ENCODE measurements around the gene CAPN15.

Gene CAPN15

DNA sequence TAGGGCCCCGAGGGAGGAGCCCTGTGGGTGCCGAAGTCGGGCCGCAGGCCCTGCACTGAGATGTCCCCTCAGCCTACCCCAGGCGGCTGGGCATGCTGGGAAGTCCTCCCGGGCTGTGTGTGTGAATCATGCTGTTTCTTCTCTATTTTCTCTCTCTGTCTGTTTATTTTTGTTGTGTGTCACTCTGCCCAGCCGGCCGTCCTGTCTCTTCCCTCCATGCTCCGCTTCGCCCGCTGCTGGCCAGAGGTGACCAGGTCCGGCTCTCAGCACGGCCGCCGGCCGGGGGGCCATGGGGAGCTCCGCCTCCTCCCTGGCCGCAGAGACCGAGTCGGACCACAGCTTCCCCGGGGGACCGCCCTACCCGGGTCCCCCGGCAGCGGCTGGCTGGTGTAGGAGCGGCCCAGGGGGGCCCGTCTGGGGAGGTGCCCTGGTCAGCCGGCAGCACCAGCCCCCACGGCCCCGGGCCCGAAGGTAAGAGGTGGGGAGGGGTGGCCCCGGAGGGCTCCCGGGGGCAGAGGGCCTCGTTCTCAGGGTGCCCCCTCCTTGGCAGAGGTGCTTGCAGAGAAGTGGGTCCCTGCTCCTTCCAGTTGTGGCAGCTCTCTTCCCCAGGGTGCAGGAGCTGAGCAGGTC, 12.5 kb downstream of the CAPN15 start:
- H3K36me3 ChIP-seq (ENCODE audit: control insufficient read depth, insufficient read depth, low read length, severe bottlenecking): peaks cover 9% of the 10 kb centered on the region
- H3K9me3 ChIP-seq (ENCODE audit: control insufficient read depth, low read length): no peaks in the 10 kb centered on the region
- no peaks in the 10 kb centered on the region for H3K27me3 ChIP-seq (replicated peaks; ENCODE audit: control insufficient read depth, insufficient read depth, low read length)
- H3K4me1 ChIP-seq (ENCODE audit: control insufficient read depth, insufficient read depth, low read length): peaks cover 7% of the 10 kb centered on the region
- peak; percentile 72 for DNase-seq (ENCODE audit: low read depth)
- H3K4me3 ChIP-seq (ENCODE audit: low read length): no peak overlapping the region
- no peak overlapping the region for H3K9ac ChIP-seq (ENCODE audit: low read length)

- H3K9me3 ChIP-seq (ENCODE audit: control insufficient read depth, low read length): no peaks in the 10 kb centered on the region
- no peak overlapping the region for H3K4me3 ChIP-seq (ENCODE audit: low read length)
- H3K4me1 ChIP-seq (ENCODE audit: control insufficient read depth, insufficient read depth, low read length): no peaks in the 10 kb centered on the region
- no peak for DNase-seq (ENCODE audit: low read depth)
- H3K27me3 ChIP-seq (replicated peaks; ENCODE audit: control insufficient read depth, insufficient read depth, low read length): no peaks in the 10 kb centered on the region
- no peak overlapping the region for H3K9ac ChIP-seq (ENCODE audit: low read length)
- peaks cover 9% of the 10 kb centered on the region for H3K36me3 ChIP-seq (ENCODE audit: control insufficient read depth, insufficient read depth, low read length, severe bottlenecking)
These were observed 13.3 kb downstream of the CAPN15 start for GRCh38 chr16:540645-541340.

DNA sequence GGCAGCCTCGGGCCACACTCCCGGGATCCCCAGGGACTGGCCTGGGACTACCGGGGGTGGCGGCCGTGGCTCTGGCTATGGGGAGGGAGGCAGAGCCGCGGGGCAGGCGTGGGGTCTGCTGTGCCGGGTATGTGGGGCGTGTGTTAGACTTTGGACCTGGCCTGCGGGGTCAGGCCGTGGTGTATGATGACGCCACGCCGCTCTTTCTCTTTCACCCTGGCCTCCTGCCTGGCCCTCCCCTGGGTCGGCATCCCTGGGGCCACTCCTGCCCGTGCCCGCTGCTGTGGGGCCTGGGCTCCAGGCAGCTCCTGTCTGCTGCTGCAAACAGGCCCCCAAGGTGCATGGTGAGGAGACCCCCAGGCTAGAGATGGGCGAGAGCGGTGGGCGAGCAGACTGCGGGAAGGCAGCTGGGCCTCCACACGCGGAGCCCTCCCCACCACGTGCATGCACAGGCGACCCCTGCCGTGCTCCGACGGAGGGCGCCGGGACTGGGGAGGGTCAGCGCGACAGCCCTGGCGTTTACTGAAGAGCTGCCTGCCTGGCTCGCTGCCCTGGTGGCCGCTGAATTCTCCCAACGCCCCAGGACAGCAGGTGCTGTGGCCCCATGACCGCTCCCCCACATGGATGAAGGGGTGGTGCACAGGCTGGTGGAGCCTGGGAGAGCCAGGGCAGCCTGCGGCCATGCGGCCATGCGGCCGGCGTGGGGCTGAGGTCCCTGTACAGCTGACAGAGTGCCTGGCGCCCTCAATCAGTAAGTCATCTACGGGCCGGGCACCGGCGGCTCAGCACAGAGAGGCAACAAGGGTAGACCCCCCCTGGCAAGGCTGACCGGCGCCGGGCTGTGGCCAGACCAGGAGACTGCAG, 16.0 kb downstream of the CAPN15 start:
- Histone ChIP-seq H3K36me3 (ENCODE audit: control insufficient read depth, insufficient read depth, low read length, severe bottlenecking) (peaks cover 6% of the 10 kb centered on the region), H3K27me3 (replicated peaks; ENCODE audit: control insufficient read depth, insufficient read depth, low read length) (no peaks in the 10 kb centered on the region), H3K9me3 (ENCODE audit: control insufficient read depth, low read length) (no peaks in the 10 kb centered on the region), H3K4me3 (ENCODE audit: low read length) (no peak overlapping the region), H3K4me1 (ENCODE audit: control insufficient read depth, insufficient read depth, low read length) (no peaks in the 10 kb centered on the region), H3K9ac (ENCODE audit: low read length) (no peak overlapping the region)
- DNase-seq (ENCODE audit: low read depth): no peak

- H3K9me3 ChIP-seq (ENCODE audit: control insufficient read depth, low read length): no peaks in the 10 kb centered on the region
- H3K4me1 ChIP-seq (ENCODE audit: control insufficient read depth, insufficient read depth, low read length): no peaks in the 10 kb centered on the region
- DNase-seq (ENCODE audit: low read depth): no peak
- H3K9ac ChIP-seq (ENCODE audit: low read length): no peak overlapping the region
- H3K4me3 ChIP-seq (ENCODE audit: low read length): no peak overlapping the region
- H3K27me3 ChIP-seq (replicated peaks; ENCODE audit: control insufficient read depth, insufficient read depth, low read length): no peaks in the 10 kb centered on the region
- H3K36me3 ChIP-seq (ENCODE audit: control insufficient read depth, insufficient read depth, low read length, severe bottlenecking): peaks cover 9% of the 10 kb centered on the region
These were observed 17.0 kb downstream of the CAPN15 start for GRCh38 chr16:544517-544916.

DNA sequence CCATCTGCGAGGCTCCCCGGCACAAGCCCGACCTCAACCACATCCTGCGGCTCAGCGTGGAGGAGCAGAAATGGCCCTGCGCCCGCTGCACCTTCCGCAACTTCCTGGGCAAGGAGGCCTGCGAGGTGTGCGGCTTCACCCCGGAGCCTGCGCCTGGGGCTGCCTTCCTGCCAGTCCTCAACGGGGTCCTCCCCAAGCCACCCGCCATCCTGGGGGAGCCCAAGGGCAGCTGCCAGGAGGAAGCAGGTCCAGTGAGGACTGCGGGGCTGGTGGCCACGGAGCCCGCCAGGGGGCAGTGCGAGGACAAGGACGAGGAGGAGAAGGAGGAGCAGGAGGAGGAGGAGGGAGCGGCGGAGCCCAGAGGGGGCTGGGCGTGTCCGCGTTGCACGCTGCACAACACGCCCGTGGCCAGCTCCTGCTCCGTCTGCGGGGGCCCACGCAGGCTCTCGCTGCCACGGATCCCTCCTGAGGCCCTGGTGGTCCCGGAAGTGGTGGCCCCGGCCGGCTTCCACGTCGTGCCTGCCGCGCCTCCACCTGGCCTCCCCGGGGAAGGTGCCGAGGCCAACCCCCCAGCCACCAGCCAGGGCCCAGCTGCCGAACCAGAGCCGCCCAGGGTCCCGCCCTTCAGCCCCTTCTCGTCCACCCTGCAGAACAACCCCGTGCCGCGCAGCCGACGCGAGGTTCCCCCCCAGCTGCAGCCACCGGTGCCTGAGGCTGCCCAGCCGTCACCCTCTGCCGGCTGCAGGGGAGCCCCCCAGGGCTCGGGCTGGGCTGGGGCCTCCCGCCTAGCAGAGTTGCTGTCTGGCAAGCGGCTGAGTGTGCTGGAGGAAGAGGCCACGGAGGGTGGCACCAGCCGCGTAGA, 19.6 kb downstream of the CAPN15 start:
- no peak for DNase-seq (ENCODE audit: low read depth)
- no peak overlapping the region for H3K4me3 ChIP-seq (ENCODE audit: low read length)
- H3K4me1 ChIP-seq (ENCODE audit: control insufficient read depth, insufficient read depth, low read length): no peaks in the 10 kb centered on the region
- no peak overlapping the region for H3K9ac ChIP-seq (ENCODE audit: low read length)
- H3K9me3 ChIP-seq (ENCODE audit: control insufficient read depth, low read length): no peaks in the 10 kb centered on the region
- H3K27me3 ChIP-seq (replicated peaks; ENCODE audit: control insufficient read depth, insufficient read depth, low read length): no peaks in the 10 kb centered on the region
- H3K36me3 ChIP-seq (ENCODE audit: control insufficient read depth, insufficient read depth, low read length, severe bottlenecking): peaks cover 17% of the 10 kb centered on the region

GRCh38 chr16:548586-548985, 21.1 kb downstream of the CAPN15 start:
- H3K27me3 ChIP-seq (replicated peaks; ENCODE audit: control insufficient read depth, insufficient read depth, low read length): no peaks in the 10 kb centered on the region
- H3K4me3 ChIP-seq (ENCODE audit: low read length): no peak overlapping the region
- no peaks in the 10 kb centered on the region for H3K9me3 ChIP-seq (ENCODE audit: control insufficient read depth, low read length)
- no peak for DNase-seq (ENCODE audit: low read depth)
- no peak overlapping the region for H3K9ac ChIP-seq (ENCODE audit: low read length)
- H3K36me3 ChIP-seq (ENCODE audit: control insufficient read depth, insufficient read depth, low read length, severe bottlenecking): peaks cover 17% of the 10 kb centered on the region
- no peaks in the 10 kb centered on the region for H3K4me1 ChIP-seq (ENCODE audit: control insufficient read depth, insufficient read depth, low read length)

DNA sequence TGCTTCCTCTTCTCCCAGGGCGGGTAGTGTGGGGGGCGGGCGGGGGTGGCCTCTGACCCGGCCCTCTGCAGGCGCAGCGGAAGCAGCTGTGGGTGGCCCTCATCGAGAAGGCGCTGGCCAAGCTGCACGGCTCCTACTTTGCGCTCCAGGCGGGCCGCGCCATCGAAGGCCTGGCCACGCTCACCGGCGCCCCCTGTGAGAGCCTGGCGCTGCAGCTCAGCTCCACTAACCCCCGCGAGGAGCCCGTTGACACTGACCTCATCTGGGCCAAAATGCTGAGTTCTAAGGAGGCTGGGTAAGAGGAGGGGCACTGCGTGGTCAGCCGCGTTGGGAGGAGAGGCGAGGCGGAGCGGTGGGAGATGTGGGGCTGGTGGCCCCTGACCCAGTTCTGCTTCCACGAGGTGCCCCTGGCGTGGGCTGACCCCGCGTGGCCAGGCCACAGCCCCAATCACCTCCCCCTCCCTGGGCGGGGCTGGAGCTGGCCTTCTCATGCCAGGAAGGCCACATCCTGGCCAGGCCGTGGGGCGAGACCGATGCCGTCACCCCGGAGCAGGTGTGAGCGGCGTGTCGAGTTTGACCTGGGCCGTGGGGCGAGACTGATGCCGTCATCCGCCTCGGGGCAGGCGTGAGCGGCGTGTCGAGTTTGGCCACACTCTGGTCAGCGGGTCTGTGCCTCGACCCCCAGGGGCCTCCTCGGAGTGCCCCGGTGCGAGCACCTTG, 22.2 kb downstream of the CAPN15 start:
- Histone ChIP-seq H3K36me3 (ENCODE audit: control insufficient read depth, insufficient read depth, low read length, severe bottlenecking) (peaks cover 17% of the 10 kb centered on the region), H3K9me3 (ENCODE audit: control insufficient read depth, low read length) (no peaks in the 10 kb centered on the region), H3K9ac (ENCODE audit: low read length) (no peak overlapping the region), H3K4me1 (ENCODE audit: control insufficient read depth, insufficient read depth, low read length) (peaks cover 8% of the 10 kb centered on the region), H3K27me3 (replicated peaks; ENCODE audit: control insufficient read depth, insufficient read depth, low read length) (no peaks in the 10 kb centered on the region), H3K4me3 (ENCODE audit: low read length) (no peak overlapping the region)
- DNase-seq (ENCODE audit: low read depth): no peak

DNA sequence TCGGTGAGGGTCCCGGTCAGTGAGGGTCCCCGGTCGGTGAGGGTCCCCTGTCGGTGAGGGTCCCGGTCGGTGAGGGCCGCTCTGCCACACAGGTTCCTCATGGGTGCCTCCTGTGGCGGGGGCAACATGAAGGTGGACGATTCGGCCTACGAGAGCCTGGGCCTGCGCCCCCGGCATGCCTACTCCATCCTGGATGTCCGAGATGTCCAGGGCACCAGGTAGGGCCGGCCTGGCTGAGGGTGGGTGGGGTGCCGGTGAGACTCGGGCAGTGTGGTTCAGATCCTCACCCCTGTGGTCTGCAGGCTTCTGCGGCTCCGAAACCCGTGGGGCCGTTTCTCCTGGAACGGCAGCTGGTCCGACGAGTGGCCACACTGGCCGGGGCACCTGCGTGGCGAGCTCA, 23.7 kb downstream of the CAPN15 start:
- Histone ChIP-seq H3K9ac (ENCODE audit: low read length) (no peak overlapping the region), H3K36me3 (ENCODE audit: control insufficient read depth, insufficient read depth, low read length, severe bottlenecking) (peaks cover 17% of the 10 kb centered on the region), H3K4me1 (ENCODE audit: control insufficient read depth, insufficient read depth, low read length) (peaks cover 11% of the 10 kb centered on the region), H3K4me3 (ENCODE audit: low read length) (no peak overlapping the region), H3K9me3 (ENCODE audit: control insufficient read depth, low read length) (no peaks in the 10 kb centered on the region), H3K27me3 (replicated peaks; ENCODE audit: control insufficient read depth, insufficient read depth, low read length) (no peaks in the 10 kb centered on the region)
- DNase-seq (ENCODE audit: low read depth): no peak

- DNase-seq (ENCODE audit: low read depth): no peak
- no peak overlapping the region for H3K9ac ChIP-seq (ENCODE audit: low read length)
- H3K9me3 ChIP-seq (ENCODE audit: control insufficient read depth, low read length): no peaks in the 10 kb centered on the region
- H3K4me1 ChIP-seq (ENCODE audit: control insufficient read depth, insufficient read depth, low read length): peaks cover 11% of the 10 kb centered on the region
- no peaks in the 10 kb centered on the region for H3K27me3 ChIP-seq (replicated peaks; ENCODE audit: control insufficient read depth, insufficient read depth, low read length)
- H3K4me3 ChIP-seq (ENCODE audit: low read length): no peak overlapping the region
- H3K36me3 ChIP-seq (ENCODE audit: control insufficient read depth, insufficient read depth, low read length, severe bottlenecking): peaks cover 17% of the 10 kb centered on the region
These were observed 24.7 kb downstream of the CAPN15 start for GRCh38 chr16:552171-552570.

- Histone ChIP-seq H3K4me1 (ENCODE audit: control insufficient read depth, insufficient read depth, low read length) (peaks cover 11% of the 10 kb centered on the region), H3K9me3 (ENCODE audit: control insufficient read depth, low read length) (no peaks in the 10 kb centered on the region), H3K9ac (ENCODE audit: low read length) (peak overlapping the region; percentile 51), H3K4me3 (ENCODE audit: low read length) (no peak overlapping the region), H3K36me3 (ENCODE audit: control insufficient read depth, insufficient read depth, low read length, severe bottlenecking) (peaks cover 12% of the 10 kb centered on the region), H3K27me3 (replicated peaks; ENCODE audit: control insufficient read depth, insufficient read depth, low read length) (no peaks in the 10 kb centered on the region)
- DNase-seq (ENCODE audit: low read depth): no peak
These were observed 26.2 kb downstream of the CAPN15 start for GRCh38 chr16:553601-554296.
